GM18526 (cell line): ENCODE data around the gene B3GALT6.

Source experiments
- POLR2A ChIP-seq: IDR thresholded peaks from 3 replicates; pipeline ENCODE4 v1.6.1; 2011; ENCODE audit not compliant: insufficient read length; ENCODE audit errors: extremely low read depth

The B3GALT6 gene

DNA sequence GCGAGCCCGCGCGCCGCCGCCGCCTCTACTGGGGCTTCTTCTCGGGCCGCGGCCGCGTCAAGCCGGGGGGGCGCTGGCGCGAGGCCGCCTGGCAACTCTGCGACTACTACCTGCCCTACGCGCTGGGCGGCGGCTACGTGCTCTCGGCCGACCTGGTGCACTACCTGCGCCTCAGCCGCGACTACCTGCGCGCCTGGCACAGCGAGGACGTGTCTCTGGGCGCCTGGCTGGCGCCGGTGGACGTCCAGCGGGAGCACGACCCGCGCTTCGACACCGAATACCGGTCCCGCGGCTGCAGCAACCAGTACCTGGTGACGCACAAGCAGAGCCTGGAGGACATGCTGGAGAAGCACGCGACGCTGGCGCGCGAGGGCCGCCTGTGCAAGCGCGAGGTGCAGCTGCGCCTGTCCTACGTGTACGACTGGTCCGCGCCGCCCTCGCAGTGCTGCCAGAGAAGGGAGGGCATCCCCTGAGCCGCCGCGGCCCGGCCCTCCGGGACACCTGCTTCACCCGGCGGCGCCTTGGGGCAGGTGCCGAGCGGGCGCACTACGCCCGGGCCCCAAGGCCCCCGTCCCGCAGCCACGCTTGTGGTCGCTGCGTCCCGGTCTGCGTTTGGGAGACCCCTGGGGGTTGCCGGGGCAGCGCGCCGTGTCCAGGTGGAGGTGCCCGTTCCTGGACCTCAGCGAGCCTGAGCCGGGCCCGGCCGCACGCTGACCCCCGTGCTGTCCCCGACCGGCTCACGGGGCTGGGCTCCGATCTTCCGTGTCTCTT is 944 bp downstream of the B3GALT6 start:
- TF ChIP-seq POLR2A, result no peak

DNA sequence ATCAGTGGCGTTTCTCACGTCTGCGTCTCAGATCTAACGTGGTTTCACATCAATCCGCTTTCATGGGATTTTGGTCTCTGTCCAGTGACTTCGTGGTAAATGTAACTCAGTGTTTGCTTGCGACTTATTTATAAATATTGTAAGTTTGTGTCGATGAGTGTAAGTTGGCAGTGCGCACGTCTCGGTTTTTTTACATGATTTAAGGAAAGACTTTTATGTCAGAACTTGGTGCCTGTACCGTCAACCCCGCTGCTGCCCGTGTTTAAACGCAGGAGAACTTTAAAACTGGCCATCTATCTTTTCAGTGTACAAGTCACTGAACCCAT is 1.5 kb downstream of the B3GALT6 start:
- no peak for TF ChIP-seq POLR2A

DNA sequence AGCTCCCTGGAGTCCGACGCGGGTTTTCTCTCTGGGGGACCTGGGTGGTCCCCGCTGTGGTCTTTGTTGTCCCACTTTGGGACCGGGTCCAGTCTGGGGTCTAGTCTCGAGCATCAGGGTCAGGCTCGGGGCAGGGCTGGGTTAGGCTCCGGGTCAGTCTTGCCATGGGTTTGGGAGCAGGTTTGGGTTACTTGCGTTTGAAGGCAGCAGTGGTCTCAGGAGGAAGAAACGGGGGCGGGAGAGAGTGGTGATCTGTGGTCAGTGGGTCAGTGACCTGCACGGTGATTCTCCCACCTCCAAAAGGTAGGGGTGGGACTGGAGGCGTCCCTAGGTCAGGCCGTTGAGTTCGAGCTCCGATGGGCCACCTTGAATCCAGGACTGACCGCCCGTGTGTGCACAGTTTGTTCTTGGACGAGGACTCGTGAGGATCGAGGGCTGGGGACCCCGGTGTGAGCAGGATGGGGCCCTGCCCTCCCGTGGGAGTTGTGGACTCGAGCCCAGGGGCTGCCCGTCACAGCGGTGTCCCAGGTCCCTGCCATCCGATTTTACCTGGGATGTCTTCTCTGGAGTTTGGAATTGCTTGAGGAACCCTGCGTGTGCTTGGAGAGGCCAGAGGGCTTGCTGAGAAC is 2.3 kb downstream of the B3GALT6 start:
- no peak for TF ChIP-seq POLR2A

DNA sequence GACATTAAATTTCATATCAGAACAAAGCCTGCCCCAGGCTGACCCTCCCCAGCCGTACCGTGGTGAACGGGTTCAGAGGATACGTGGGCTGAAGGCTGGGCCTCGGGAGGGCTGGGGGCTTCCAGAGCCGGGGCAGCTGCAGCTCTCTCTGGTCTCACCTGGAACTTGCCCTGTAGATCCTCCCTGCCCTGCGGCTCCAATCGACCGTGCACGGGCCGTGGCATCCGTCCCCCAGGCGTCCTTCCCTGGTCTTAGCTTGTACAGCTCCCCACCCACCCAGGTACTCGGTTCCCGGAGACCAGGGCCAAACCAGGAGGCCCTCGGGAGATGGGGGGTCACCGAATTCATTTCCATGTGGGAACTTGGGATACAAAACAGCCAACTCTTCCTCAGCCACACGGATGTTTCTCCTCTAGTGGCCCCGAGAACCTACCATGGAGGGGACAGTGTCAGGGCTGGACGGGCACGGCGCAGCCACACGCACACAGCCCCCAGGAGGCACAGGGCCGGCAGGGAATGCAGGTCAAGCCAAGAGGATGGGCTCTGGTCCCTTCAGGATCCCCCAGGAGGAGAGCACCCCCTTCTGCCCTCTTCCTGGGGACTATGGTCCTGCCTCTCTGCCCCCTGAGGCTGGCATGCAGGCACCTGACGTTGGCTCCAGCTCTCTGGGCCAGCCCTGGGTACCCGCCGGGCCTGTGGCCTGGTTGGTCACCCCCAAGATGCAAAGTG is 3.1 kb downstream of the B3GALT6 start:
- no peak for TF ChIP-seq POLR2A

DNA sequence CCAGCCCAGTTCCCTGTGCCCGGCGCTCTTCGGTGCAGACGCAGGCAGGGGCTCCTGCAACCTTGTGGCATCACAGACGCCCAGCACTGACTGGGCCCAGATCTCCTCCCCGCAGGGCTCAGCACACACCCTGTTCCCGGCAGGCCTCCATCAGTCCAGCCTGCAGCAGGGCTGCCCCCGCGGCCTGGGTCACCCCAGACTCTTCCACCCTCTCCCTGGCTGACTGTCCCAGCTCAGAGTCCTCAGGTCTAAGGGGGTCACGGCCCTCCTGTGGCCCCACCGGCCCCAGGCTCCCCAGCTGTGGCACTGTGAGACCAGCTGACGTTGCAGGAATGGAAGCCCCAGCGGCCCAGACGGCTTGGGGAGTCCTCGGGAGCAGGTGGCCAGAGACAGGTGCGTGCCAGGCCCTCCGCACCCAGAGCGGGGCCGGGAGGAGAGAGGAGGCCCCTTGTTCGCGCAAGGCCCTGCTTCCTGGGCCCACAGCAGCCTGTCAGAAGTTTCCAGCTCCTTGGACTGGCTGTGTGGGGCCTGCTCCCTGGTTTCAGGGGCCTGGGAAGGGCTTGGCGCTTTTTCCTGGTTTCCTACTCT is 4.2 kb downstream of the B3GALT6 start:
- no peak for TF ChIP-seq POLR2A

DNA sequence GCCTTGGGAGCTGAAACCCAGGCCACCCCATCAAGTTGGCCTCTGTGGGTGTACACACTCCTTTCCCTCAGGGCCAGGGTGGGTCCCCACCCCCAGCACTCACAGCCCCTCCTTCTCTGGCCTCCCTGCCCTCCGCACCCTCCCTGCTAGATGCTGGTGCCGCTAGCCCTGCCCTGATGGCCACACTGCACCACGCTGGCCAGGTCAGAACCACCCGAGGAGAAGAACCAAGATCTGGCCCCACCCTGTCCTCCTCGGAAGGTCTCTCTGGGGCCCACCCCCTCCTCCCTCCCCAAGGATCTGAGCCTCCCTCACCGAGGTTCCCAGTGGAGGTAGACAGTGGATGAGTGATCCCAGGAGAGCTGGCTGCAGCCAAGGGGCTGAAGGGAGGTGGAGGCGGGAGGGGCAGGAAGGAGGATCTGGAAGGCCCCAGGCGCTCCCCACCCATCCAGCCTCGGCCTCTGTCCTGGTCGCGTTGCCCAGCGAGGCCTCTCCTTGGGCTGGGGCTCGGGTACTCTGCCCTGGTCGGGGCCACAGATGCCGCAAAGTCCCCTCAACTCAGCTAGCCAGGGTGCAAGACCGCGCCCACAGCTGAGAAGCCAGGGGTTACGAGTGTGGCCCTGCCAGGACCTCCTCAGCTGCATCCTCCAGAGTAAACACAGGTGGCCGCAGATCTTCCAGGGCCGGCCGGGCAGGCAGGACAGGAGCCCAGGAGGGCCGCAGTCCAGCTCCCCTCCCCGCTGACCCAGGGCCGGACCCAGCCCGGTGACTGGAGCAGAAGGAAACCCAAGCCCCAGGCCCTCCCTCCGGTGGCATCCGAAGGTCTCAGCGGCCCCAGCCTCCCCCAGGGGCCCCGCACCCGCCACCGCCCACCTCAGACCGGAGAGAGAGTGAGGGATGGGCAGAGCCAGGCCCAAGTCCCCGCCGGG is 5.2 kb downstream of the B3GALT6 start:
- TF ChIP-seq POLR2A, result no peak

DNA sequence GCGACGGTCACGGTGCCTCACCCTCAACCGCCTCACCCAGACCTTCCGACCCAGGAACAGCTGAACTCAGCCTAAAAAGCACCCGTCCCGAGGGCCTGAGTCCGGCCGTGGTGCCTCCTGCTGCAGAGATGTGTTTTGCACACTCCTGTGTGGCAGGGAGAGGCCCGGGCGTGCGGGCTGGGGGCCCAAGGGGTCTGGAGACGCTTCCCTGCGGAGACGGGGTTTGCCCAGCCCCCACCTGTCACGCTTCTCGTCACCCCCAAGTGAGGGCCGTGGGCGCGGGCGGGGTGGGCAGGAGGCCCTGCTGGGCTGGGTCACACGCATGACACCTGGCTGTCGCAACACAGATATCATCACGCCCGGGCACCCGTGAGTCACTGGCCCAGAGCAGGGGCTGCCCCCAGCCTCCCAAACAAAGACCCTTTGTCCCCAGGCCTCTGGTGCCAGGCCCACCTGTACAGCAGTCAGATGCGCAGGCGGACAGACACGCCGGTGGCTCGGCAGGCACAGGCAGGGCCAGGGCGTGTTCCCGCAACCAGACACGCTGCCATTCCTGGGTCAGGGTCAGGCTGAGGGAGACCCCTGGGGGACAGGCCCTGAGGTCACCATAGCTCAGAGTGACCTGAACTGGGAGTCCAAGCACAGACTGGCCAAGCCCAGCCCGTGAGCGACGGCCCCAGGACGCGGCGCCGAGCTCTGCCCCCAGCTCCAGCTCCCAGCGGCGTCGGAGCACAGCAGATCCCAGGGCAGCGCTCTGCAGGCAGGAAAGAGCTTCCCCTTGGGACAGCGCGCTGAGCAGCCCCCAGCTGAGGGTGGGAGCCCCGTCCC is 6.1 kb downstream of the B3GALT6 start:
- TF ChIP-seq POLR2A, result no peak

DNA sequence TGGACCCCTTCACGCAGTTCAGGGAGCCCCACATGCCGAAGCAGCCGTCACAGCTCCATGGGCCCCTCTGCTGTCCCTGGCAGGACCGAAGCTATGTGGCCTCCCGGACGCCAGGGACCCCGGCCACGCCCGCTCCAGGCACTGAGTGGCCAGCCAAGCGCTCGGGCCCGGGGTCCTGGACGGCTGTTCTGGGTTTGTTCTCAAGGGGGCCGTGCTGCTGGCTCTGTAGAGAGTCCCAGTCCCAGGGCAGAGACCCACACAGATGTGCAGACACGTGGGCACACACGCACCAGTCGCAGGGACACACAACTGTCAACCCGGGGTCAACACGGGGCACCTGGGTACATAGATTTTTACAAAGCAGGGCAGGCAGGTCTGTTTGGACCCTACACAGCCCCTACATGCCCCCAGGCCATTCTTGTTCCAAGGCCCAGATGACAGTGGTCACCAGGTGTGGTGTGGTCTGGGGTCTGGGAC is 6.7 kb downstream of the B3GALT6 start:
- no peak for TF ChIP-seq POLR2A

DNA sequence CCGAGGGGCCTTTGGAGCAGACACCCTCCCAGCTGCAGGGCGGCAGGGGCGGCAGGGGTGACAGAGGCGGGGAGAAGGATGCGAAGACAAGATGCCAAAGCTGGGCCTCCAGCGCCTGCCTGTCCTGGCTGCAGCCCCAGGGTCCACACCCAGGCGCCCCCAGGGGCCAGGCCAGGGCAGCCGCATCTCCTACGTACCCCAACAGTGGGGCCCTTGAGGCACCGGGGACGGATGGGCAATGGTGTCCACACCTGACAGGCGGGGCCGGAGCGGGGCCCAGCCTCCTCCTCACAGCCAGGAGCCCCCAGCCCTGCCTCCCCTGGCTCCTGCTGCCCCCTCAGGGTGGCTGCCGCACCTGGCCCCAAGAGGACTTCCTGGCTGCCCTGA is 7.2 kb downstream of the B3GALT6 start:
- no peak for TF ChIP-seq POLR2A

DNA sequence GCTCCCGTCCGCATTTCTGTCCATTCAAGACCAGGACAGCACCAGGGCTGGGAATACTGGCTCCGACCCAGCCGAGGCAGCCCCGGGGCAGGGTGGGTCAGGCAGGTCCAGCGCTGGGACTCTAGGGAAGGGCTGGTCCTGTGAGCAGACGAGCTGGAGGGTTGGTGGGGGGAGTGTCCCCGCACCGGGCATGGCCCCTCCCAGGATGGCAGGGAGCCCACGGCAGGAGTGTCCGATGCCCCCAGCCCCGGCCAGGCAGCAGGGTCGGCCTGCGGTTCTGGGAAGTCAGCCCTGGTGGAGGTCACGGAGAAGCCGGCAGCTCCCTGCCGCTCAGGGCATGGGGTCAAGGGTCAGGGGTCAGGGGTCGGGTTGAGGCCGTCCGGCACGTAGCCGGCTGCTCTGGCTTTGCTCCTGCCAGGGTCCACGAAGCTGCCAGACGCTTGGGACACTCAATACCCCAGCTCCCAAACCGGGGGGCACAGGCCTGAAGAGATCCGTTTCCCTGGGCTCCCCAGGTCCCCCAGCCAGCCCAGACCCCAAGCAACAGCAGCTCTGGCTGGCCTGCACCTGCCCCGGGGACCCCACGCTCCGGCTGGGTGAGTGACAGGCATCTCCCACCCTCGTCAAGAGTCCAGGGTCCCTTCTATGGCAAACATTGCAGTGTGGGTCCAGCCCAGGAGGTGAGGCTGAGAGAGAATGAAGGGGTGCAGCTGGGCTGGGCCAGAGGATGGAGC is 7.7 kb downstream of the B3GALT6 start:
- no peak for TF ChIP-seq POLR2A

DNA sequence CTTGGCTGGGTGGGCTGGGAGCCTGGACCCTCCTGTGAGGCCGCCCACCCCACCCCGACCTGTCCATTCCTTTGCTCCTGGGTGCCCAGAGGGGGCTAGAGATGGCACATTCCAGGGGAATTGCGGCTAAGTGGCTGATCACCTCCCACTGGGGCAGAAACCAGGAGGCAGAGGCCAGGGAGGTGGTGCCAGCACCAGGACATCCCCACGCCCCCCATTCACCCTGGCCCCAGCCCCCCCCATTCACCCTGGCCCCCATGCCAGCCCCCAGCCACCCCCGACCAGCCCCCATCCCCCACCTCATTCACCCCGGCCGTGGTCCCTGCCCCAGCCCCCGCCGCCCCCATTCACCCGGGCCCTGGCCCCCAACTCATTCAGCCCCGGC is 8.3 kb downstream of the B3GALT6 start:
- TF ChIP-seq POLR2A, result no peak

DNA sequence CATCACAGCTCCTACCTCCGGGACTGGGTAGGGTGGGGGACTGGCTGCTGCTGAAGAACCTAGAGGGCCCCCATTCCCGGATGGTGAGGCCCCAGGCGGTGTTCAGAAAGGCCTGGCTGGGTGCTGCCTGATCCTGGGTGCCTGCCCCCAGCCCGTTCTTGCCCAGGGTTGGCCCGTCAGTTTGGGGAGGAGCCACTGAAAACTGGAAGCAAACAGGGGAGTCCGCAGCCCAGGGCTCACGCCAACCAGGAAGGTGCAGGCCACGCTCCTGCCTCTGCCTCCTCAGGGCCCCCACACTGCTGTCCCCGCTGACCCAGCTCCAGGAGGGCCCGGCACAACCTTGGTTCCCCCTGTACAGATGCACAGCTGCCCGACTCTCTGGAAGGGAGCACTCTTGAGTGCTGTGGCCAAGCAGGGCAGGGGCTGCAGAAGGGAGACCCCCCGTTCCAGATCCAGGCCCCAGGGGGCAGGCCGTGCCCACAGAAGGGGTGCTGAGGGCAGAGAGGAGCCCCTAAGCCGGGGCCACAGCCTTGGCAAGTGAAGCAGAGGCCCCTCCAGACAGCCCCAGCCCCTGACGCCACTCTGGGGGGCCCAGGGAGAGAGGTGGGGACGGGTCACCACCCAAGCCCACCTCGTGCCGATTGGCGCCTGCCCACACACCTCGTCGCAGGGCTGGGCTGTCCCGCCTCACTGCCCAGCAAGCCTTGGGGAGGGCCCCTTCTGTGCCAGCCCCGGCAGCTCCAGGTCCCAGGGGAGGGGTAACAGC is 9.0 kb downstream of the B3GALT6 start:
- TF ChIP-seq POLR2A, result no peak
